GM19468 (cell line): ENCODE measurements around the gene HNRNPLL.
"Not testable (repeated sequence)": the region's sequence is repeated elsewhere in the genome, so short reads cannot be mapped to it uniquely, and the experiment has no call there.

Source experiments
- ATAC-seq: cut with Tn5 transposase; IDR thresholded peaks from one replicate; pipeline ENCODE4 v1.9.1; 2021; ENCODE audit warnings: mild to moderate bottlenecking, moderate library complexity, moderate number of reproducible peaks; ENCODE audit not compliant: unreplicated experiment; ENCODE audit errors: extremely low read depth

The HNRNPLL gene

GRCh38 chr2:38557981-38558380 is 44.7 kb downstream of the HNRNPLL start:
- no peak for ATAC-seq

GRCh38 chr2:38557217-38557616 is 45.5 kb downstream of the HNRNPLL start:
- ATAC-seq: no peak

GRCh38 chr2:38556006-38556801 is 46.5 kb downstream of the HNRNPLL start:
- ATAC-seq: no peak

- ATAC-seq: no peak
Measured at GRCh38 chr2:38554973-38555595, 47.6 kb downstream of the HNRNPLL start.

- no peak for ATAC-seq
Measured at GRCh38 chr2:38553554-38553953, 49.2 kb downstream of the HNRNPLL start.

GRCh38 chr2:38552259-38552658 is 50.5 kb downstream of the HNRNPLL start:
- no peak for ATAC-seq

GRCh38 chr2:38551746-38552145 is 51.0 kb downstream of the HNRNPLL start:
- ATAC-seq: no peak

- no peak for ATAC-seq
Measured at GRCh38 chr2:38551171-38551570, 51.6 kb downstream of the HNRNPLL start.

GRCh38 chr2:38549851-38550250 is 52.9 kb downstream of the HNRNPLL start:
- no peak for ATAC-seq

- ATAC-seq: no peak
Measured at GRCh38 chr2:38549071-38549704, 53.5 kb downstream of the HNRNPLL start.

GRCh38 chr2:38547791-38548190 is 54.9 kb downstream of the HNRNPLL start:
- ATAC-seq: no peak

- no peak for ATAC-seq
Measured at GRCh38 chr2:38546585-38546984, 56.1 kb downstream of the HNRNPLL start.

- no peak for ATAC-seq
Measured at GRCh38 chr2:38546064-38546463, 56.7 kb downstream of the HNRNPLL start.

GRCh38 chr2:38542248-38542631 is 60.5 kb downstream of the HNRNPLL start:
- not testable (repeated sequence) for ATAC-seq

- ATAC-seq: no peak
Measured at GRCh38 chr2:38540580-38541286, 62.0 kb downstream of the HNRNPLL start.

- ATAC-seq: no peak
Measured at GRCh38 chr2:38539086-38539485, 63.6 kb downstream of the HNRNPLL start.

- no peak for ATAC-seq
Measured at GRCh38 chr2:38537937-38538525, 64.7 kb downstream of the HNRNPLL start.

GRCh38 chr2:38537296-38537695 is 65.4 kb downstream of the HNRNPLL start:
- ATAC-seq: not testable (repeated sequence)

GRCh38 chr2:38535744-38536506 is 66.8 kb downstream of the HNRNPLL start:
- ATAC-seq: no peak

- no peak for ATAC-seq
Measured at GRCh38 chr2:38535404-38535743, 67.4 kb downstream of the HNRNPLL start.
